ENCODE measurements around the gene PDCD1. TPM values are rescaled to one million over a fixed set of nuclear protein-coding genes. Genes with fewer than 3 reads are reported as not detected.

The PDCD1 gene
- total RNA-seq, 1 donor from 2014 or later = 0.57 TPM

DNA sequence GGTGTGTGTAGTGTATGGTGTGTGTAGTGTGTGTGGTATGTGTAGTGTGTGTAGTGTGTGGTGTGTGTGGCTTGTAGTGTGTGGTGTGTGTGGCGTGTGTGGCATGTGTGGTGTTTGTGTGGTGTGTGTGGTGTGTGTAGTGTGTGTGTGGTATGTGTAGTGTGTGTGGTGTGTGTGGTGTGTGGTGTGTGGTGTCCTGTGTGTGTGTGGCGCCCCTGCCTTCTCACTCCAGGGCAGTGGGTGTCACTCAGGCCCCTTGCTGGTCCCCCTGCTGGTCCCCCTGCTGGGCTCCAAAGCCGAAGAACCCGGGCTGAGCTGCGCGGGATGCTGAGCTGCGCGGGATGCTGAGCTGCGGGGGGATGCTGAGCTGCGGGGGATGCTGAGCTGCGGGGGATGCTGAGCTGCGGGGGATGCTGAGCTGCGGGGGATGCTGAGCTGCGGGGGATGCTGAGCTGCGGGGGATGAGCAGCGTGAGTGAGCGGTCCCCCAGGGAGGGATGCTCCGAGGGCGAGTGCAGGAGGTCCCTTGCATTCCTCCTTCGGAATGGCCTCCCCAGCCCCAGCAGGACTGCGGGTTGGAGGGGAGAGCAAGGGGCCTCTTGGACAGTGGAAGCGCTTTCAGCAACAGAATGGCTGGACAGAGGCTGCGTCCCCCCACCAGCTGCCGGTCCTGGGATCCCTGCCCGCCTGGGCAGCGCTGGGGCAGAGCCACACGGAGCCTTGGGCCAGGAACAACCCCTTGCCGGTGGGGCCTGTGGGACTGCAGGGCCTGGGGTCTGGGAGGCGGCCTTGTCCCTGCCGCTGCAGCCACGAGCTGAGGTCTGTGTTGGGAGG lies 7.5 kb upstream of the PDCD1 start:
- DNase-seq (ENCODE audit: low spot score) = no peak

GRCh38 chr2:241865416-241865956 lies 6.8 kb upstream of the PDCD1 start:
- DNase-seq (ENCODE audit: low spot score) = no peak

GRCh38 chr2:241864850-241865213 lies 6.1 kb upstream of the PDCD1 start:
- no peak for DNase-seq (ENCODE audit: low spot score)

DNA sequence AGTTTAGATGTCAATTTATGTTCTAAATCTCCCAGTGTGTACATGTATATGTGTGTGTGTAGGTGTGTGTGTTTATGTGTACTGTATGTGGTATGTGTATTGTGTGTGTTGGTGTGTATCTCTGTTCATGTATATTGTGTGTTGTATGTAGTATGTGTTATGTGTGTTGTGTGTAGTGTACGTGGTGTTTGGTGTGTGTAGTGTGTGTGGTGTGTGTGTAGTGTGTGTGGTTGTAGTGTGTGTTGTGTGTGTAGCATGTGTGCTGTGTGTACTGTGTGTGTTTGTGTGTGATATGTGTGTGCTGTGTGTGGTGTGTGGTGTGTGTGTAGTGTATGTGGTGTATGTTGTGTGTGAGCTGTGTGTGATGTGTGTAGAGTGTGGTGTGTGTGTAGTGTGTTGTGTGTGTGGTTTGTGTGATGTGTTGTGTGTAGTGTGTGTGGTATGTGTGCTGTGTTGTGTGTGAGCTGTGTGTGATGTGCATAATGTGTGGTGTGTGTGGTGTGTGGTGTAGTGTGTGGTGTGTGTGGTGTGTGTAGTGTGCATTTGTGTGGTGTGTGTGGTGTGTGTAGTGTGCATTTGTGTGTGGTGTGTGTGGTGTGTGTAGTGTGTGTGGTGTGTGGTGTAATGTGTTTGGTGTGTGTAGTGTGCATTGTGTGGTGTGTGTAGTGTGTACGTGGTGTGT lies 5.6 kb upstream of the PDCD1 start:
- DNase-seq (ENCODE audit: low spot score) = no peak

- no peak for DNase-seq (ENCODE audit: low spot score)
Measured at GRCh38 chr2:241863536-241863954, 4.9 kb upstream of the PDCD1 start.

DNA sequence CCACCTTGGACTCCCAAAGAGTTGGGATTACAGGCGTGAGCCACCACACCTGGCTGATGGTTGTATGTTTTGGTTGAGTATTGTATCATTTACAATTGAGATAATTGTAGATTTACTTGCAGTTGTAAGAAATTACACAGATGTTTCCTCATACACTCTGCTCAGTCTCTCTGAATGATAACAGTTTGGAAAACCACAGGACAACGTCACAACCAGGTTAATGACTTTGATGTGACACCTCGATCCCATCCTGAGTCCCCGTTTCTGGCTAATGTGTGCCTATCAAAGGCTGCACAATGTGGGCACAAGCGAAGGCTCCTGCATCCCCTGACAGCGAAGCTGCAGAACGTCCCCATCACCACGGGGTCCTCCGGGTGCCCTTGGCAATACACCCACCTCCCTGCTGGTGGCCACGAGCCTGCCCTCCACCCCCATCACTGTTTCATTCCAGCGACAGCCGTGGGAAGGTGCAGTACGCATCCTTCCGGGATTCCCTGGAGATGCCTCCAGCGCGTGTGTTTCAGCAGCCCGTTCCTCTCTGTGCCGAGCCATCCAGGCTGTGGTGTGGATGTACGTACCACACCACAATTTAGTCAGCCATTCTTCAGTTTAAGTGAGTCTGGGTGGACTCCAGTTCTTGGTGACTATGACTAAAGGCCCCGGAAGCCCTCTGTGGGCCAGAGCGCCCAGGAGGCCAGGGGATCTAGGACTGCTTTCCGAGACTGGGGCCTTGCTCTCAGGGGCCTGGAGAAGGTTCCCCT lies 4.3 kb upstream of the PDCD1 start:
- DNase-seq (ENCODE audit: low spot score) = no peak

DNA sequence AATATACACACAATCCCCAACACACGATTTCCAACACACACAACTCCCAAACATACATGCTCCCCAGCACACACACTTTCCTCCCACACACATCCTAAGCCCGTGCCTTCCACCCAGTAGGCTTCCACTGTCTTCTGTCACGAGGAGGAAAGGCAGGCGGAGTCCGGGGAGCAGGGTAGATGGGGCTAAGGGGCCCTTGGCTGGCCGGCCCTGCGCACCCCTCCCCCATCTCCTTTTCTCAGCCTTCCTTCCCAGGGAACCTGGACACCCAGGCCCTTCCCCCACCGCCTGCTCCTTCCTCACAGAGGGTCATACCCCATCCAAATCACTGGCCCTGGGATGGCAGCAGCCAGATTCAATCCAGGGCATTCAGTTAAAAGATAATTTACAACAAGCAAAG lies 3.4 kb upstream of the PDCD1 start:
- DNase-seq (ENCODE audit: low spot score) = no peak

DNA sequence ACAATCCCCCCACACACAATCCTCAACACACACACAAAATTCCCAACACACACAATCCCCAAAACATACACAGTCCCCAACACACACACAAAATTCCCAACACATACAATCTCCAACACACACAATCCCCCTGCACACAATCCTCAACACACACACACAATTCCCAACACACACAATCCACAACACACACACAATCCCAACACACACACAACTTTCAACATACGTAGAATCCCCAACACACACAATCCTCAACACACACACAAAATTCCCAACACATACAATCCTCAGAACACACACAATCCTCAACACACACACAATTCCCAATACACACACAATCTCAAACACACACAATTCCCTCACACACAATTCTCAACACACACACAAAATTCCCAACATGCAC lies 2.6 kb upstream of the PDCD1 start:
- no peak for DNase-seq (ENCODE audit: low spot score)

- DNase-seq (ENCODE audit: low spot score) = no peak
Measured at GRCh38 chr2:241860184-241861078, 1.7 kb upstream of the PDCD1 start.

DNA sequence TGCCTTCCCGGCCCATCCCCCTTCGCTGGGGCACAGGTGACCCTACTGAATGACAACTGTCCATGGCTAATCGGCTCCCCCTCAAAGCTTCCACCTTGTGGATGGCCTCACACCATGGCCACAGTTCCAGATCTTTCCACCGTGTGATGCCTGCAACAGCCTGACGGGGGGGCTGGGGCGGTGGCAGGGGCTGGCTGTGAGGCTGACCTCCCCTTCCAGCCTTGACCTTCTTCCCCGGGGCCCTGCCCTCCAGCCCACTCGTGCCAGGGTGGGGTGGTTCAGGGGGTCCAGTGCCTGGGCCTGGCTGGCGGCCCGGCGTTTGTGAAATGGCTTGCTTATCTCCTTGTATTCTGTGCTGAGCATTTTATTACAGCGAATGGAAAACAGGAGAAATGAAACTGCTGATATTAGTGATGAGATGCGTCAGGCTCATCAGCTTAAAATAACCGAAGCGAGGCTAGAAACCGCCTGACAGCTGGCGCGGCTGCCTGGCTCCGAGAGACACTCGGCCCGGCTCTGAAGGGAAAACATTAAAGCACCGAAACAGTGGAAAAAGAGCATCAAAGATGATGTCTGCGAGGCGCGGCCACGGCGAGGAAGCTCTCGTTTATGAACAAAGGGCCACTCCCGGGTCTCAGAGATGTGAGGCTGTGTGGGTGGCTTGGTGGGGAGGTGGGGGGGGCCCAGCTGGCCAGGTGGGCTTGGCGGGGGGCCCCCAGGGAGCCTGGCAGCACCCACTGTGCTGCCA lies 916 bp upstream of the PDCD1 start:
- no peak for DNase-seq (ENCODE audit: low spot score)

- no peak for DNase-seq (ENCODE audit: low spot score)
Measured at GRCh38 chr2:241859017-241859435, 332 bp upstream of the PDCD1 start.

GRCh38 chr2:241857572-241858121 lies 1.0 kb downstream of the PDCD1 start:
- DNase-seq (ENCODE audit: low spot score) = no peak

- DNase-seq (ENCODE audit: low spot score) = no peak
Measured at GRCh38 chr2:241857041-241857541, 1.6 kb downstream of the PDCD1 start.

DNA sequence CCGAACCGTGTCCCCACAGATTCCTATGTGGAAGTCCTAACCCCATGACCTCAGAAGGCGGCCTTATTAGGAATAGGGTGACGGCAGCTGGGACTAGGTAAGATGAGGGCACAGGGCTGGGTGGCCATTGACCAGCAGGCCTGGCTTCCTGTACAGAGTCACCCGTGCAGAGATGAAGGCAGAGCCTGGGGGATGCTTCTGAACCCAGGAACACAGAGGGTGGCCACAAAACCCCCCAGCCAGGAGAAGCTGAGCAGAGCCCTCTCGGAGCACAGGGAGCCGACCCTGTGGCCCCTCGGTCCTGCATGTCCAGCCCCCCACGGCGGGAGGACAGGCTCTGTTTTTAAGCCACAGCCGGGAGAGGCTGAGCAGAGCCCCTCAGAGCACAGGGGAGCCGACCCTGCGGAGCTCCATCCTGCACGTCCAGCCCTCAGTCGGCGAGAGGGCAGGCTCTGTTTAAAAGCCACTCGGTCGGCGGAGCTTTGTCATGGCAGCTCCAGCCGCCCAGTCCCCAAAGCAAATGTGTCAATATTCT lies 2.7 kb downstream of the PDCD1 start:
- no peak for DNase-seq (ENCODE audit: low spot score)

DNA sequence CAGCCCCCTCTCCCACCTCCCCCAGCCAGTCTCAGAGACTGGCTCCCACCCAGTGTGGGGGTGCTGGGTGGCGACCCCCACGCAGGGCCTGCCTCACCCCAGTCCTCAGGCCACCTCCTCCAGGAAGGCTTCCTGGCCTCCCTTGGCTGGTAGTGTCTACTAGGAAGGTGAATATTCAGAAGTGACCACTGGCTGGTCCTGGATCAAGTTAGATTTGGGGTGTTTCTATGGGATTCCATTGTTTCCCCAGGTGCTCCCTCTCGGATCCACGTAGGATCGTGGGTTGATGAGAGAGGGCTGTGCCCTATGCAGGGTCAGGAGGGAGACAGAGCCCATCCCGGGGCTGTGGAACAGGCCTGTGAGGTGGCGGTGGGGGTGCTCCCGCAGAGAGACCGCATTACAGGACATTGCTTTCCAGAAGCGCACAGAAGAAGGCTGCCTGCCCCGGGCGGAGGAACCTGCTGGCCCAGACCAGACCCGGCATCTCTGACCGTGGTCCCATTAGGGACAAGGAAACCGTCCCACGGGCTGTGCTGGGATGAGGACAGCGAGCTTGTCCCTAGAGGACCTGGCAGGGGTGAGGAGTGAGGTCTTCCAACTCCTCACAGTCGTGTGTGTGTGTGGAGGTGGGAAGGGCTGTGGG lies 3.3 kb downstream of the PDCD1 start:
- no peak for DNase-seq (ENCODE audit: low spot score)

DNA sequence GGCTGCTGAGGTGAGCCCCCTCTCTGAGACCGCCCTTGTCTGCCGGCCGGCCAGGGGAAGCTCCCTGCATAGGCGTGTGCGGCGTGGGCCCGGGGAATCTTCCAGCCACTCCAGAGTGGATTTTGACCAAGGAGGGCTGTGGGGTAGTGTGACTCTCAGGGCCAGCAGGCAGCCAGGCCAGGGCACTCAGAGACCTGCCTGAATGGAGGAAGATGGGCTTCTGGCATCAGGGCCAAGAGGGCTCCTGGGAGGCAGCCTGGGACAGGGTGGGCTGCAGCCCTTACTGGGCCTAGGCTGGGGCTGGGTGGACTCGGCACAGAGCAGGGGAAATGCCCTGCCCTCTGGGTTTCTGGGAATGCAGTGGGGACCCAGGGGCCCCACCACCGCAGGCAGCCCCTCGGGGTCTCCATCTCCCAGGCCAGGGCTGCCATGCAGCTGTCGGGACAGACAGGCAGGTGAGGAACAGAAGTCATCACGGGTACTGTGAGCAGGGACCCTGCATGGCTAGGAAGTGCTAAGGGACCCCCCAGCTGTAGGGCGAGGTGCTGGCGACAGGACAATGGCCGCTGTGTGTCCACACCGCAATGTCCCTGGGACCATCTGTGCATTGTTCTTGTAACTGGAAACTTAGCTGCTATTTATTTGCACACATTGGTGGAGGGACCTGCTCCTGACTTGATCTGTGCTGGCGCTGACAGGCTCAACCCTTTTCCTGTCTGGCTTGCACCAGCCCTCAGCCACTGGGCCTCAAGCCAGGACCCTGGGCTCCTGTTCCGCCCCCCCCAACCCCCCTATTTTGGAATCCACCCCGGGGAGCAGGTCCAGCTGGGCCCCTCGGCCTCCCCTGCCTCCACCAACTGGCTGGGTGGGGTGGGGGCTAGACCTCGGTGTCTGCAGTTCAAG lies 4.1 kb downstream of the PDCD1 start:
- no peak for DNase-seq (ENCODE audit: low spot score)

GRCh38 chr2:241853651-241854341 lies 4.9 kb downstream of the PDCD1 start:
- DNase-seq (ENCODE audit: low spot score) = no peak

Data from ureter (tissue), 1 donor.